GM18505 (cell line): ENCODE measurements around the gene HOXA10.

Experiments used
- ATAC-seq: cut with Tn5 transposase; IDR thresholded peaks from one replicate; pipeline ENCODE4 v1.9.1; 2021; ENCODE audit not compliant: unreplicated experiment
- POLR2A ChIP-seq: IDR thresholded peaks from 4 replicates; pipeline ENCODE4 v1.6.1; 2011; ENCODE audit warnings: borderline replicate concordance; ENCODE audit not compliant: insufficient read depth, insufficient read length; ENCODE audit errors: extremely low read depth

The HOXA10 gene

GRCh38 chr7:27145914-27146412 lies 28.2 kb downstream of the HOXA10 start:
- no peak for TF ChIP-seq POLR2A

GRCh38 chr7:27145165-27145913 lies 28.8 kb downstream of the HOXA10 start:
- no peak for ATAC-seq

More at GRCh38 chr7:27145914-27146412, 28.2 kb downstream of the HOXA10 start:
- ATAC-seq, result no peak

GRCh38 chr7:27144781-27145164 lies 29.3 kb downstream of the HOXA10 start:
- no peak for TF ChIP-seq POLR2A
- ATAC-seq, result no peak

More at GRCh38 chr7:27145165-27145913, 28.8 kb downstream of the HOXA10 start:
- TF ChIP-seq POLR2A, result no peak

GRCh38 chr7:27143950-27144780 lies 30.0 kb downstream of the HOXA10 start:
- no peak for ATAC-seq
- no peak for TF ChIP-seq POLR2A

GRCh38 chr7:27143023-27143949 lies 30.8 kb downstream of the HOXA10 start, which contains the start of gene HOXA5:
Gene HOXA5 (minus strand): TSS chr7:27143681. CDS start chr7:27143607, 74 bp downstream.
- ATAC-seq, result no peak
- no peak for TF ChIP-seq POLR2A

- no peak for ATAC-seq
- no peak for TF ChIP-seq POLR2A
Measured at GRCh38 chr7:27142580-27143022, 31.5 kb downstream of the HOXA10 start.

GRCh38 chr7:27141923-27142579 lies 32.1 kb downstream of the HOXA10 start:
- TF ChIP-seq POLR2A, result no peak
- no peak for ATAC-seq

GRCh38 chr7:27141137-27141922 lies 32.8 kb downstream of the HOXA10 start:
- ATAC-seq, result no peak
- TF ChIP-seq POLR2A, result no peak

GRCh38 chr7:27140126-27140857 lies 33.8 kb downstream of the HOXA10 start:
- no peak for ATAC-seq
- no peak for TF ChIP-seq POLR2A

GRCh38 chr7:27139334-27140125 lies 34.6 kb downstream of the HOXA10 start:
- TF ChIP-seq POLR2A, result no peak
- ATAC-seq, result no peak
